Activated CD8-positive, alpha-beta memory T cell treated with anti-CD3 and anti-CD28 coated beads, Interleukin-2, amount 10 ng/mL, durations not matched to agents 7 days and 5 days (primary cell): ENCODE data around the gene PDXDC1. TPM values are rescaled to one million over a fixed set of nuclear protein-coding genes. Genes with fewer than 3 reads are reported as not detected.
"Not testable (repeated sequence)": the region's sequence is repeated elsewhere in the genome, so short reads cannot be mapped to it uniquely, and the experiment has no call there.

Experiments
- ATAC-seq: fragments of 150-1000 bp; cut with Tn5 transposase; one replicate; pipeline ENCODE4 v1.10.0; 2021; ENCODE audit warnings: moderate library complexity
- CTCF ChIA-PET: fragments of 350-600 bp; sonication (Branson Sonifier 250); formaldehyde crosslinking; loops from one replicate; lab custom pipeline; 2021; ENCODE audit warnings: antibody characterized with exemption; lab: Charles Lee
- DNase-seq: peaks from one replicate; pipeline ENCODE4 v3.0.0-alpha.2; 2020
- H3K27ac Mint-ChIP-seq: one replicate; pipeline ENCODE4 v1.8.0; 2021; ENCODE audit warnings: mild to moderate bottlenecking, mixed read lengths
- H3K27me3 Mint-ChIP-seq: one replicate; pipeline ENCODE4 v1.8.0; 2021; ENCODE audit warnings: mixed read lengths
- H3K36me3 Mint-ChIP-seq: one replicate; pipeline ENCODE4 v1.8.0; 2021; ENCODE audit warnings: mild to moderate bottlenecking, mixed read lengths
- H3K4me1 Mint-ChIP-seq: one replicate; pipeline ENCODE4 v1.8.0; 2021; ENCODE audit warnings: mixed read lengths
- H3K4me3 Mint-ChIP-seq: one replicate; pipeline ENCODE4 v1.8.0; 2021; ENCODE audit warnings: mild to moderate bottlenecking, moderate library complexity, mixed read lengths
- H3K9me3 Mint-ChIP-seq: one replicate; pipeline ENCODE4 v1.8.0; 2022; ENCODE audit warnings: low read depth, mixed read lengths
- total RNA-seq, 2 experiments: library from RNA; stranded (reverse); gene quantifications; one replicate each; pipeline ENCODE4 v1.2.3, GENCODE V29; 2021

The PDXDC1 gene
- total RNA-seq, 2 experiments from 2014 or later, result 47.0 to 58.7 TPM

GRCh38 chr16:15045270-15045669 lies 70.4 kb downstream of the PDXDC1 start:
- not testable (repeated sequence) for ATAC-seq, H3K4me1 Mint-ChIP-seq, DNase-seq, H3K9me3 Mint-ChIP-seq, H3K27ac Mint-ChIP-seq, H3K27me3 Mint-ChIP-seq, H3K4me3 Mint-ChIP-seq
- H3K36me3 Mint-ChIP-seq, result peaks cover 21% of the 10 kb centered on the region
- CTCF ChIA-PET, result interaction anchor here (0.7 to 1.6 kb wide), 2 partner anchors 13 to 268 kb away, joined by 3 to 7 read pairs; no protein-coding TSS in a partner anchor

DNA sequence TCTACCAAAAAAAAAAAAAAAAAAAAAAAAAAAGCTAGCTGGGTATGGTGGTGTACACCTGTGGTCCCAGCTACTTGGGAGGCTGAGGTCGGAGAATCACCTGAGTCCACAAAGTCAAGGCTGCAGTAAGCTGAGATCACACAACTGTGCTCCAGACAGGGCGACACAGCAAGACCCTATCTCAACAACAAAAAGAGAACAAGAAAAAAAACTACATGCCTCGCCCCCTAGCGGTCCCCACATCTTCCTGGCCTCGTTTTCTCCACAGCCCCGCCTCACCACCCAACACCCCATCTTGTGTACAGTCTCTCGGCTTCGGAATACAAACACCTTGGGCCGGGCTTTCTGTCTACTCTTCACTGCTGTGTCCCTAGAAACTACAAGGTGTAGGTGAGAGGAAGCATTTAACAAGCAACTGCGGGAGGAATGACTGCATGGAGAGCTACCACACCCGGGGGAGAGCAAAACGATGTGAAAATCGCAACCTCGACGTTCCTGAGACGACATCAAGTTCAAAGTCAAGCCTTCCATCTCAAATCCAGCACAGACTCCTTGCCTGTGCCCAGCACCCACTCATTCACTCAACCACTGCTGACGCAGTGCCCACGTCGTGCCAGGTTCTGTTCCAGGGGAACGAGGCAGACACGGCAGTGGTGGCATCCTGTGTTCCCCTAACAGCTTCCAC lies 72.0 kb downstream of the PDXDC1 start:
- DNase-seq (no peak), ATAC-seq (no peak)
- H3K27me3 Mint-ChIP-seq, result no peaks in the 10 kb centered on the region
- peaks cover 21% of the 10 kb centered on the region for H3K36me3 Mint-ChIP-seq
- H3K4me1 Mint-ChIP-seq, result peaks cover 2% of the 10 kb centered on the region
- no peaks in the 10 kb centered on the region for H3K9me3 Mint-ChIP-seq
- CTCF ChIA-PET, result no interaction called here
- H3K27ac Mint-ChIP-seq, result no peak overlapping the region
- no peak overlapping the region for H3K4me3 Mint-ChIP-seq

- Mint-ChIP-seq H3K36me3 (peaks cover 15% of the 10 kb centered on the region), H3K27me3 (no peaks in the 10 kb centered on the region), H3K27ac (no peak overlapping the region), H3K4me1 (peaks cover 10% of the 10 kb centered on the region), H3K9me3 (no peaks in the 10 kb centered on the region), H3K4me3 (no peak overlapping the region)
- DNase-seq (no peak), ATAC-seq (no peak)
- CTCF ChIA-PET, result interaction anchor here (1.8 kb wide), 1 partner anchor 35 kb away, joined by 4 read pairs; no protein-coding TSS in a partner anchor
Measured at GRCh38 chr16:15049581-15050180, 74.9 kb downstream of the PDXDC1 start.

GRCh38 chr16:15050440-15050839 lies 75.6 kb downstream of the PDXDC1 start:
- H3K27ac Mint-ChIP-seq, H3K27me3 Mint-ChIP-seq, DNase-seq, H3K9me3 Mint-ChIP-seq, H3K4me3 Mint-ChIP-seq, ATAC-seq: not testable (repeated sequence)
- H3K4me1 Mint-ChIP-seq, result peaks cover 15% of the 10 kb centered on the region
- CTCF ChIA-PET, result interaction anchor here (1.8 kb wide), 1 partner anchor 36 kb away, joined by 4 read pairs; no protein-coding TSS in a partner anchor
- H3K36me3 Mint-ChIP-seq, result peaks cover 15% of the 10 kb centered on the region

- H3K9me3 Mint-ChIP-seq, result no peaks in the 10 kb centered on the region
- no peaks in the 10 kb centered on the region for H3K27me3 Mint-ChIP-seq
- H3K4me1 Mint-ChIP-seq, result peaks cover 18% of the 10 kb centered on the region
- DNase-seq, result no peak
- H3K36me3 Mint-ChIP-seq, result peaks cover 9% of the 10 kb centered on the region
- no peak overlapping the region for H3K27ac Mint-ChIP-seq
- H3K4me3 Mint-ChIP-seq, result no peak overlapping the region
- CTCF ChIA-PET, result interaction anchor here (1.2 to 1.8 kb wide), 2 partner anchors 19 to 37 kb away, joined by 3 to 4 read pairs; no protein-coding TSS in a partner anchor
- no peak for ATAC-seq
Measured at GRCh38 chr16:15051387-15051951, 76.6 kb downstream of the PDXDC1 start.

- Mint-ChIP-seq H3K27me3 (no peaks in the 10 kb centered on the region), H3K9me3 (no peaks in the 10 kb centered on the region), H3K4me1 (peaks cover 19% of the 10 kb centered on the region), H3K4me3 (no peak overlapping the region), H3K27ac (no peak overlapping the region), H3K36me3 (no peaks in the 10 kb centered on the region)
- CTCF ChIA-PET, result interaction anchor here (0.6 to 1.2 kb wide), 2 partner anchors 20 to 772 kb away, joined by 3 read pairs; no protein-coding TSS in a partner anchor
- DNase-seq, result no peak
- no peak for ATAC-seq
Measured at GRCh38 chr16:15052747-15053476, 78.1 kb downstream of the PDXDC1 start.

DNA sequence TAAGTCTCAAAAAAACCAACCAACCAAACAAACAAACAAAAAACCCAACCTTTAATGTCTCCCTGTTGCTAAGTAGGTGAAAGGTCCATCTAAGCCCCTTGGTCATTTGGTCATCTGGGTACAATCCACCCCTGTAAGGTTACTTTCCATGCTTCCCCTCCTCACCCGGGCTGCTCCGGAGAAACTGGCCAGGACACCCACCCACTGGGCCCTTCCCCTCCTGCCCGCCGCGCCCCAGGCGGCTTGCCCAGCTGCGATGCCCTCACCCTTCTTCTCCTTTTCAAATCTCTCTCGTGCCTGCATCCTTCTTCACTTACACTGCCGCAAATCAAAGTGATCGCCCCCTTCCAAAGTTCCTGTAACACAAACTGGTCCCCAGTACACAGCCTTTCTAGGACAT lies 79.1 kb downstream of the PDXDC1 start:
- Mint-ChIP-seq H3K4me1 (peaks cover 19% of the 10 kb centered on the region), H3K27ac (no peak overlapping the region), H3K36me3 (peaks cover 2% of the 10 kb centered on the region), H3K9me3 (no peaks in the 10 kb centered on the region), H3K27me3 (no peaks in the 10 kb centered on the region), H3K4me3 (peak overlapping the region; percentile 80)
- CTCF ChIA-PET, result no interaction called here
- ATAC-seq (no peak), DNase-seq (no peak)

DNA sequence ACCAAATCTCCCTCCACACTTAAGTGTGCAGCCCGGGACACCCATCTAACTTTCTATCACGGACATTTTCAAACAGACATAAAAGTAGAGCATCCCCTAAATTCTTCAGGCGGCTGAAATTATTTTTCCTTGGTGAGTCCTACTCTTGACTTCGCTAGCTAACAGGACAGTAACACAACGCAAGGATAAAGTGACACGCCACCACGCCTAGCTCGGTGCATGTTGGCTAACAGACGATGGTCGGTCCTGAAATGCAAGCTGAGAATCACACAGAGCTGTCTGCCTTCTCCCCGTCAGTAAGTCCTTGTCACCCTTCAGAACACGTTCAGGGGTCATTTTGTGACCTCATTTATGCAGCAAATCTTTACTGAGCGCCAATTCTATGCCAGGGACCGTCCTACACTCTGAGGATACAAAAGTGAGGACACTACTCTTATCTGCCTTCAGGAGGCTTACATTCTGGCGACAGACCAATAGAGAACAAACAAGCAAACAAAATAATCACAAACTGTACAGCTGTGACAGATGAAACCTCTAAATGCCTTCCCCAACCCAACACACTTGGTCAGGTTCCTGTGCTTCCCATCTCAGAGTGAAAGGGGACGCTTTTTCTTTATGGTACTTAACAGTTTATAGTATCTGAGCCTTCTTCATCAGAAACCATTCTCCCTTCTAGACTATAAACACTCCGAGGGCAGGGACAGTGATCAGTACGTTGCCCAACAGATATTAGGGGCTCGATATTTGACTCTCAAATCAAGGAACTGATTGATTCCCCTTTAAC lies 79.7 kb downstream of the PDXDC1 start:
- ATAC-seq (no peak), DNase-seq (no peak)
- peak overlapping the region; percentile 80 for H3K4me3 Mint-ChIP-seq
- H3K36me3 Mint-ChIP-seq, result peaks cover 8% of the 10 kb centered on the region
- peak overlapping the region; percentile 77 for H3K27ac Mint-ChIP-seq
- H3K4me1 Mint-ChIP-seq, result peaks cover 19% of the 10 kb centered on the region
- no peaks in the 10 kb centered on the region for H3K27me3 Mint-ChIP-seq
- no peaks in the 10 kb centered on the region for H3K9me3 Mint-ChIP-seq
- CTCF ChIA-PET, result no interaction called here

GRCh38 chr16:15055141-15056053 lies 80.6 kb downstream of the PDXDC1 start:
- CTCF ChIA-PET, result interaction anchor here (1.8 kb wide), 1 partner anchor 34 kb away, joined by 5 read pairs; no protein-coding TSS in a partner anchor
- Mint-ChIP-seq H3K36me3 (peaks cover 12% of the 10 kb centered on the region), H3K27me3 (no peaks in the 10 kb centered on the region), H3K27ac (peak overlapping the region; percentile 77), H3K4me1 (peaks cover 17% of the 10 kb centered on the region), H3K4me3 (peak overlapping the region; percentile 80), H3K9me3 (no peaks in the 10 kb centered on the region)
- ATAC-seq (peak; percentile 78), DNase-seq (peak; percentile 83)

DNA sequence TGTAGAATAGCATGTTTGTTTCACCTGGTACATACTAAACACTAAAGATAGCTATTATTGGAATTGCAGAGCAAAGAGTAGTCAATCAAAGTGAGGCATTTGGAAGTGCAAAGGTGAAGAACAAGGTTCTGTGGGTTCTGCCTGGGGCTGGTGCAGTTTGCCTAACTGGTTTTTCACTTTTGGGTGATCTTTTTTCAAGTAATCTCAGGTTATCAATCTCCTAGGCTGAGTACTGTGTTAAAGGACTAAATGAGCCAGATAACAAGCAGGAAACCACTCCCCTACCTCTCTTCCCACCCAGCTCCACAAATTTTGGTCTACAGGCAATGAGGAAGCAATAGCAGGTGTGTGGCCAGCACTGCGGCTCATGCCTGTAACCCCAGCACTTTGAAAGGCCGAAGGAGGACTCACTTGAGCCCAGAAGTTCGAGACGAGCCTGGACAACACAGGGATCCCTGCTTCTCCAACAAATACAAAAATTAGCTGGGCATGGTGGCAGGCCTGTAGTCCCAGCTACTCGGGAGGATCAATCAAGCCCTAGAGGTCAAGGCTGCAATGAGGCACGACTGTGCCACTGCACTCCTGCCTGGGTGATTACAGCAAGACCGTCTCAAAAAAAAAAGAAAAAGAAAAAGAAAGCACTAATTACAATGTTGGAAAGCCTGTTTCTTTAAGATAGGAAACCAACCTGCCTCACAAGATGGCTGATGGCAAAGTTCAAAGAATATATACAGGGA lies 83.0 kb downstream of the PDXDC1 start:
- no peaks in the 10 kb centered on the region for H3K9me3 Mint-ChIP-seq
- H3K4me1 Mint-ChIP-seq, result peaks cover 25% of the 10 kb centered on the region
- no peak for ATAC-seq
- no peak overlapping the region for H3K4me3 Mint-ChIP-seq
- no peak for DNase-seq
- peaks cover 32% of the 10 kb centered on the region for H3K36me3 Mint-ChIP-seq
- CTCF ChIA-PET, result interaction anchor here (1.6 kb wide), 1 partner anchor 15 kb away, joined by 3 read pairs; no protein-coding TSS in a partner anchor
- no peak overlapping the region for H3K27ac Mint-ChIP-seq
- H3K27me3 Mint-ChIP-seq, result no peaks in the 10 kb centered on the region

- no peak for DNase-seq
- no peak overlapping the region for H3K27ac Mint-ChIP-seq
- no peaks in the 10 kb centered on the region for H3K9me3 Mint-ChIP-seq
- ATAC-seq, result no peak
- peaks cover 40% of the 10 kb centered on the region for H3K36me3 Mint-ChIP-seq
- CTCF ChIA-PET, result no interaction called here
- H3K4me1 Mint-ChIP-seq, result peaks cover 21% of the 10 kb centered on the region
- H3K4me3 Mint-ChIP-seq, result no peak overlapping the region
- no peaks in the 10 kb centered on the region for H3K27me3 Mint-ChIP-seq
Measured at GRCh38 chr16:15059324-15059723, 84.5 kb downstream of the PDXDC1 start.
